ENCODE measurements around the gene TSPAN18.

GRCh38 chr11:44889266-44889665 lies 162.5 kb downstream of the TSPAN18 start:
- TF ChIP-seq, protein P1, sequence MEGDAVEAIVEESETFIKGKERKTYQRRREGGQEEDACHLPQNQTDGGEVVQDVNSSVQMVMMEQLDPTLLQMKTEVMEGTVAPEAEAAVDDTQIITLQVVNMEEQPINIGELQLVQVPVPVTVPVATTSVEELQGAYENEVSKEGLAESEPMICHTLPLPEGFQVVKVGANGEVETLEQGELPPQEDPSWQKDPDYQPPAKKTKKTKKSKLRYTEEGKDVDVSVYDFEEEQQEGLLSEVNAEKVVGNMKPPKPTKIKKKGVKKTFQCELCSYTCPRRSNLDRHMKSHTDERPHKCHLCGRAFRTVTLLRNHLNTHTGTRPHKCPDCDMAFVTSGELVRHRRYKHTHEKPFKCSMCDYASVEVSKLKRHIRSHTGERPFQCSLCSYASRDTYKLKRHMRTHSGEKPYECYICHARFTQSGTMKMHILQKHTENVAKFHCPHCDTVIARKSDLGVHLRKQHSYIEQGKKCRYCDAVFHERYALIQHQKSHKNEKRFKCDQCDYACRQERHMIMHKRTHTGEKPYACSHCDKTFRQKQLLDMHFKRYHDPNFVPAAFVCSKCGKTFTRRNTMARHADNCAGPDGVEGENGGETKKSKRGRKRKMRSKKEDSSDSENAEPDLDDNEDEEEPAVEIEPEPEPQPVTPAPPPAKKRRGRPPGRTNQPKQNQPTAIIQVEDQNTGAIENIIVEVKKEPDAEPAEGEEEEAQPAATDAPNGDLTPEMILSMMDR (IDR thresholded peaks at IDR 0.05; ENCODE audit: insufficient read depth, low read depth, low read length), result no peak
- TF ChIP-seq EZH2 (IDR thresholded peaks at IDR 0.05; ENCODE audit: insufficient read depth, low read length), result no peak
